SU-DHL-6 (cell line): Measurements from ENCODE around the gene TAF10.

ENCODE experiments used
- H2AFZ ChIP-seq: fragments of 200-600 bp; sonication (generic); 2 replicates; pipeline ENCODE4 v1.6.1; 2014; ENCODE audit warnings: low read depth, mild to moderate bottlenecking, moderate library complexity, mixed read lengths, antibody characterized with exemption, low read length; ENCODE audit not compliant: severe bottlenecking
- H3F3A ChIP-seq: fragments of 200-600 bp; shearing (Covaris generic); 2 replicates; pipeline ENCODE4 v1.6.0; 2016; ENCODE audit warnings: antibody characterized with exemption, mild to moderate bottlenecking; ENCODE audit not compliant: insufficient read depth
- H3K27ac ChIP-seq: fragments of 200-600 bp; sonication (generic); 2 replicates; pipeline ENCODE4 v1.5.1; 2016; ENCODE audit warnings: low read depth, mild to moderate bottlenecking, low read length, moderate library complexity, mixed read lengths
- H3K27me3 ChIP-seq: fragments of 200-600 bp; sonication (generic), shearing (Covaris generic); 2 replicates; pipeline ENCODE4 v1.6.0; 2014; ENCODE audit warnings: mild to moderate bottlenecking, low read length
- H3K36me3 ChIP-seq: fragments of 200-600 bp; sonication (generic); 2 replicates; pipeline ENCODE4 v1.6.1; 2014; ENCODE audit warnings: mild to moderate bottlenecking, low read length, mixed read lengths
- H3K4me2 ChIP-seq: fragments of 300-600, 200-600 bp; shearing (Covaris generic), sonication (generic); 2 replicates; pipeline ENCODE4 v1.6.0; 2014; ENCODE audit warnings: low read length, low read depth, mild to moderate bottlenecking; ENCODE audit not compliant: poor library complexity, severe bottlenecking
- H3K4me3 ChIP-seq: fragments of 200-600 bp; sonication (generic); 2 replicates; pipeline ENCODE4 v1.5.1; 2014; ENCODE audit warnings: antibody characterized with exemption, low read length, mild to moderate bottlenecking, mixed read lengths; ENCODE audit not compliant: insufficient read depth, poor library complexity, severe bottlenecking
- H3K79me2 ChIP-seq: fragments of 200-600 bp; sonication (generic); 2 replicates; pipeline ENCODE4 v1.6.1; 2014; ENCODE audit warnings: mild to moderate bottlenecking, low read length, moderate library complexity; ENCODE audit not compliant: insufficient read depth
- H3K9ac ChIP-seq: fragments of 200-600 bp; sonication (generic); 2 replicates; pipeline ENCODE4 v1.7.0; 2014; ENCODE audit warnings: mild to moderate bottlenecking, low read length
- H3K9me2 ChIP-seq: fragments of 200-600 bp; sonication (generic); replicated peaks from 2 replicates; pipeline ENCODE4 v1.6.1; 2014; ENCODE audit warnings: low read length; ENCODE audit not compliant: insufficient read depth
- H3K9me3 ChIP-seq: fragments of 200-600 bp; sonication (generic); 2 replicates; pipeline ENCODE4 v1.6.1; 2014; ENCODE audit warnings: low read length, mixed read lengths; ENCODE audit not compliant: insufficient read depth
- H4K20me1 ChIP-seq: fragments of 200-600 bp; sonication (generic); 2 replicates; pipeline ENCODE4 v1.6.1; 2014; ENCODE audit warnings: low read depth, mild to moderate bottlenecking, antibody characterized with exemption, low read length, moderate library complexity, mixed read lengths
- EZH2phosphoT487 ChIP-seq: fragments of 200-600 bp; sonication (generic), shearing (Covaris generic); conservative IDR thresholded peaks from 2 replicates; pipeline ENCODE4 v1.6.1; 2018; ENCODE audit warnings: mild to moderate bottlenecking, antibody characterized with exemption, low read length, moderate library complexity, mixed read lengths
- TF ChIP-seq, protein P1 (sequence below): fragments of 200-600 bp; sonication (generic); IDR thresholded peaks from one replicate; pipeline ENCODE4 v1.5.1; 2017; ENCODE audit warnings: antibody characterized with exemption, mild to moderate bottlenecking, low read length, moderate library complexity; ENCODE audit not compliant: insufficient read depth, poor library complexity, severe bottlenecking

Gene TAF10

GRCh38 chr11:6635082-6635932 is 23.3 kb upstream of the TAF10 start:
- no peaks in the 10 kb centered on the region for H3K79me2 ChIP-seq
- H3K36me3 ChIP-seq = no peaks in the 10 kb centered on the region
- TF ChIP-seq, protein P1, sequence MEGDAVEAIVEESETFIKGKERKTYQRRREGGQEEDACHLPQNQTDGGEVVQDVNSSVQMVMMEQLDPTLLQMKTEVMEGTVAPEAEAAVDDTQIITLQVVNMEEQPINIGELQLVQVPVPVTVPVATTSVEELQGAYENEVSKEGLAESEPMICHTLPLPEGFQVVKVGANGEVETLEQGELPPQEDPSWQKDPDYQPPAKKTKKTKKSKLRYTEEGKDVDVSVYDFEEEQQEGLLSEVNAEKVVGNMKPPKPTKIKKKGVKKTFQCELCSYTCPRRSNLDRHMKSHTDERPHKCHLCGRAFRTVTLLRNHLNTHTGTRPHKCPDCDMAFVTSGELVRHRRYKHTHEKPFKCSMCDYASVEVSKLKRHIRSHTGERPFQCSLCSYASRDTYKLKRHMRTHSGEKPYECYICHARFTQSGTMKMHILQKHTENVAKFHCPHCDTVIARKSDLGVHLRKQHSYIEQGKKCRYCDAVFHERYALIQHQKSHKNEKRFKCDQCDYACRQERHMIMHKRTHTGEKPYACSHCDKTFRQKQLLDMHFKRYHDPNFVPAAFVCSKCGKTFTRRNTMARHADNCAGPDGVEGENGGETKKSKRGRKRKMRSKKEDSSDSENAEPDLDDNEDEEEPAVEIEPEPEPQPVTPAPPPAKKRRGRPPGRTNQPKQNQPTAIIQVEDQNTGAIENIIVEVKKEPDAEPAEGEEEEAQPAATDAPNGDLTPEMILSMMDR = no peak
- TF ChIP-seq EZH2phosphoT487 = no peak
- no peak overlapping the region for H2AFZ ChIP-seq
- H3F3A ChIP-seq = no peaks in the 10 kb centered on the region
- no peak overlapping the region for H3K4me3 ChIP-seq
- no peaks in the 10 kb centered on the region for H3K27me3 ChIP-seq
- no peaks in the 10 kb centered on the region for H3K9me2 ChIP-seq
- H3K27ac ChIP-seq = no peak overlapping the region
- no peaks in the 10 kb centered on the region for H3K9me3 ChIP-seq
- H3K4me2 ChIP-seq = no peak overlapping the region
- H4K20me1 ChIP-seq = no peaks in the 10 kb centered on the region
- H3K9ac ChIP-seq = no peak overlapping the region

- no peak overlapping the region for H3K9ac ChIP-seq
- no peak overlapping the region for H2AFZ ChIP-seq
- no peak overlapping the region for H3K4me3 ChIP-seq
- H3K27me3 ChIP-seq = no peaks in the 10 kb centered on the region
- H3K79me2 ChIP-seq = no peaks in the 10 kb centered on the region
- H3K4me2 ChIP-seq = no peak overlapping the region
- H3K9me2 ChIP-seq = no peaks in the 10 kb centered on the region
- H3F3A ChIP-seq = no peaks in the 10 kb centered on the region
- TF ChIP-seq EZH2phosphoT487 = no peak
- TF ChIP-seq, protein P1 = no peak
- no peaks in the 10 kb centered on the region for H4K20me1 ChIP-seq
- H3K9me3 ChIP-seq = no peaks in the 10 kb centered on the region
- H3K36me3 ChIP-seq = no peaks in the 10 kb centered on the region
- H3K27ac ChIP-seq = no peak overlapping the region
Measured at GRCh38 chr11:6634534-6634933, 22.5 kb upstream of the TAF10 start.

DNA sequence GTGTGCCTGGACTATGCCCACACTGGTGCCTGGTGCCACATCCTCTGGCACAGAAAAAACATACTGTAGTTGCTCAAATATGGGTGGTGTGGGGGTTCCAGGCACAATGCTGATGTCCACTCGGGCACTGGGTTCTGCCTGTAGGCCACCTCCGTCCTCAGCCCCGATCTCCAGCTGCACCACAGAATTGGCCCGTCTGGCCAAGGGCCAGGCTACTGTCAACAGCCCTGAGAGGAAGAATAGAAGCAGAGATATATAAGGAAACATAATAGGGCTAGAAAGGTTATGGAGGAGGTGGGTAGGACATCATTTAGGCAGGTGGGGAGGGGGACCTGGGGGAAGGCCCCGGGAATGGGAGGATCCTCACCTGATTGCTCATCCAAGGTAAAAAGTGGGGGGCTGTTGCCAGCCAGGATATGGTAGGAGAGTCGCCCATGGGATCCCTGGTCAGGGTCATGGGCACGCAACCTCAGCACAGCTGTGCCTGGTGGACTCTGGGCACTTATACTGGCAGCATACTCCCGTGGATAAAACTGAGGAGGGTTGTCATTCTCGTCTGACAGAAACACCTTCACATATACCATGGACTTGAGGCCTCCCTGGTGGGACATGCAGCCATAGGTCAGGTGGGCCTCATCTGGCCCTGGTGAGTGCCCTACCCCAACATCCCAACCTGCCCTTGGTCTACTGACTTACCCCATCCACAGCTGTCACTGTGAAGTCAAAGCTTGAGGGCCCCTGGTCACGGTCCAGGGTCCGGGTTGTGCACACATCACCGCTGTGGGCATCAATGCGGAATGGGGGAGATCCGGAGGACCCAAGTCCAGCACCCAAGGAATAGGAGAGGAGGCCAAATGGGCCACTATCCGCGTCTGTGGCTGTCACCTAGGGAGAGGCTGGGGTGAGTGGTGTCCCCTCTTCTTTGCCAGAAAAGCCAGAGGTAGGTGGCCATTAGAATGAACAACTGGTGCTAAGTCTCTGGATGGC is 21.7 kb upstream of the TAF10 start:
- TF ChIP-seq, protein P1 = no peak
- TF ChIP-seq EZH2phosphoT487 = no peak
- H3K27me3 ChIP-seq = no peaks in the 10 kb centered on the region
- H3K9me2 ChIP-seq = no peaks in the 10 kb centered on the region
- no peak overlapping the region for H3K4me2 ChIP-seq
- no peak overlapping the region for H3K9ac ChIP-seq
- H3K4me3 ChIP-seq = no peak overlapping the region
- H3K79me2 ChIP-seq = no peaks in the 10 kb centered on the region
- no peaks in the 10 kb centered on the region for H3K9me3 ChIP-seq
- no peaks in the 10 kb centered on the region for H3K36me3 ChIP-seq
- H3K27ac ChIP-seq = no peak overlapping the region
- no peak overlapping the region for H2AFZ ChIP-seq
- H3F3A ChIP-seq = no peaks in the 10 kb centered on the region
- no peaks in the 10 kb centered on the region for H4K20me1 ChIP-seq
